Fibroblast of the aortic adventitia (primary cell): Measurements from ENCODE around the gene MCM8. TPM values are rescaled to one million over a fixed set of nuclear protein-coding genes. Genes with fewer than 3 reads are reported as not detected.

Experiments used
- DNase-seq: peaks from one replicate; pipeline ENCODE4 v3.0.0-alpha.2; 2010; ENCODE audit warnings: low read depth
- H3K4me3 ChIP-seq: 2 replicates; pipeline ENCODE4 v1.5.1; 2011; ENCODE audit warnings: low read depth, mild to moderate bottlenecking, control low read depth, low read length, moderate library complexity
- total RNA-seq: library from RNA; depleted of rRNA; stranded (reverse); fragments of >200 nt; gene quantifications from 2 replicates; pipeline ENCODE4 v1.2.3, GENCODE V29; 2012; ENCODE audit warnings: low replicate concordance
- TF ChIP-seq, protein P1 (sequence below): IDR thresholded peaks from 2 replicates; pipeline ENCODE4 v1.5.1; 2011; ENCODE audit warnings: mild to moderate bottlenecking, low read length, control low read depth, inconsistent platforms; ENCODE audit not compliant: insufficient read depth

Gene MCM8
- total RNA-seq, 1 donor, result 17.5 TPM

DNA sequence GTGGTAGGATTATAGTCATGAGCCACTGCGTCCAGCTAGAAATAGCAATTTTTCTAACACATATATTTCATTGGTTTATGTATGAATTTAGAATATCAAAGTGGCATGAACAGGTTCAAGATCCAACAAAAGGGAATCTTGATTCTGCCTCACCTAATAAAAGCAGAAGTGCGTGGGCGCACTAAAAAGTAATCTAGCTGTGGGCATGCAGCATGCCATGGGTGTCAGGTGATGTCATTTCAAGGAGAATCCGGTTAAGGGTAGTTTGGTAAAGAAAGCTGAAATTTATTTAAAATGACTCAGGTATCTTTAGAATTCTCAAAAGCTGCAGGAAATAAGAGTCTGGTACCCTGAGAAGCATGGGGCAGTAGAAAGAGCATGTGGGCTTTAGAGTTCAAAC lies 85.8 kb downstream of the MCM8 start:
- H3K4me3 ChIP-seq, result no peak overlapping the region
- DNase-seq, result no peak
- TF ChIP-seq, protein P1, sequence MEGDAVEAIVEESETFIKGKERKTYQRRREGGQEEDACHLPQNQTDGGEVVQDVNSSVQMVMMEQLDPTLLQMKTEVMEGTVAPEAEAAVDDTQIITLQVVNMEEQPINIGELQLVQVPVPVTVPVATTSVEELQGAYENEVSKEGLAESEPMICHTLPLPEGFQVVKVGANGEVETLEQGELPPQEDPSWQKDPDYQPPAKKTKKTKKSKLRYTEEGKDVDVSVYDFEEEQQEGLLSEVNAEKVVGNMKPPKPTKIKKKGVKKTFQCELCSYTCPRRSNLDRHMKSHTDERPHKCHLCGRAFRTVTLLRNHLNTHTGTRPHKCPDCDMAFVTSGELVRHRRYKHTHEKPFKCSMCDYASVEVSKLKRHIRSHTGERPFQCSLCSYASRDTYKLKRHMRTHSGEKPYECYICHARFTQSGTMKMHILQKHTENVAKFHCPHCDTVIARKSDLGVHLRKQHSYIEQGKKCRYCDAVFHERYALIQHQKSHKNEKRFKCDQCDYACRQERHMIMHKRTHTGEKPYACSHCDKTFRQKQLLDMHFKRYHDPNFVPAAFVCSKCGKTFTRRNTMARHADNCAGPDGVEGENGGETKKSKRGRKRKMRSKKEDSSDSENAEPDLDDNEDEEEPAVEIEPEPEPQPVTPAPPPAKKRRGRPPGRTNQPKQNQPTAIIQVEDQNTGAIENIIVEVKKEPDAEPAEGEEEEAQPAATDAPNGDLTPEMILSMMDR, result no peak

DNA sequence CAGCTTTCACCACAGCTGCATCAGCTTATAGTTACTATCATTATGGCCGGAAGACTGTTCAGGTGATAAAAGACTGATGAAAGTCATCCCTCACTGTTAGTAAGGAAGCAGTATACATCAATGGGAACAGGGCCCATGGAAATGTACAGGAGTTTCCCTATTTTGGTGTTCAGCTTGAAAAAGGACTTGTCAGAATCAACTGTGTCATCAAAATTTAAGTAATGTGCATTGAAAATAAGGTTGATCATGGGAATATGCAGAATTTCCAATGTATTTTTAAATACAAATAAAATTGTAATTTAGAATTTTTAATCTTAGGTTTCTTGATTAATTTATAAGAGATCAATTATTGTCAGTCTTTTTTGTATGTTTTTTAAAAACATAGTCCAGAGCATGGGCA lies 86.6 kb downstream of the MCM8 start:
- no peak overlapping the region for H3K4me3 ChIP-seq
- no peak for DNase-seq
- TF ChIP-seq, protein P1, result no peak

DNA sequence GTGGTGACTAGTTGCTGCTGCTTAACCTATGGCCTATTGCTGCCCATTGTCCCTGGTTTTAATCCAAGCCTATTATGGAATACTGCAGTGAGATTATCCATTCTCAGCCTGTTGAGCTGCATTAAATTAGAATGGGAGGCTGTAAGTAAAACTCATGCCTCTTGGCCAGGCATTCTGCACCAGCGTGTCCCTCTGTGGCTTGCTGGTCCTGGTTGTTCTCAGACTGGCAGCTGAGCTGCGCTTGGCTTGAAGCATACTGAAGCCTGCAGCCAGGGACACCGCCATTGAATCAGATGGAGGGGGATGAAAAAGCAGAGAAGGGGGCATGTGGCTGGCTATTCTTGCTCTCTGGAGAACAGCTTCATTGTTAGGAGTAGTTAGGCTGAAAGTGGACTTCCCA lies 87.8 kb downstream of the MCM8 start:
- TF ChIP-seq, protein P1, result no peak
- no peak overlapping the region for H3K4me3 ChIP-seq
- no peak for DNase-seq

DNA sequence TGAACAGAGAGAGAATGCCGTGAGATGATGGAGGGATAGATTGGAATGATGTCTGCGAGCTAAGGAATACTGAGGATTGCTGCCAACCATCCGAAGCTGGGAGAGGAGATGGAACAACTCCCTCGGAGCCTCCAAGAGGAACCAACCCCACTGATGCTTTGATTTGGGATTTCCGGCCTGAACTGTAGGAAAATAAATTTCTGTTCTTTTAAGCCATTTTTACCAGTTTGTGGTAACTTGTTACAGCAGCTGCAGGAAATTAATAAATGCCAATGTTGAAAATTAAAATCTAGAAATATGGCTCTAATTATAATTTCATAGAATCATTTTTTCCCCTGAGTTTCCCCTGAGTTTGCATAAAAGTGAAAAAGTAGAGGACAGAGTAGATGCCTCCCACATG lies 89.3 kb downstream of the MCM8 start:
- TF ChIP-seq, protein P1, result no peak
- H3K4me3 ChIP-seq, result no peak overlapping the region
- no peak for DNase-seq

DNA sequence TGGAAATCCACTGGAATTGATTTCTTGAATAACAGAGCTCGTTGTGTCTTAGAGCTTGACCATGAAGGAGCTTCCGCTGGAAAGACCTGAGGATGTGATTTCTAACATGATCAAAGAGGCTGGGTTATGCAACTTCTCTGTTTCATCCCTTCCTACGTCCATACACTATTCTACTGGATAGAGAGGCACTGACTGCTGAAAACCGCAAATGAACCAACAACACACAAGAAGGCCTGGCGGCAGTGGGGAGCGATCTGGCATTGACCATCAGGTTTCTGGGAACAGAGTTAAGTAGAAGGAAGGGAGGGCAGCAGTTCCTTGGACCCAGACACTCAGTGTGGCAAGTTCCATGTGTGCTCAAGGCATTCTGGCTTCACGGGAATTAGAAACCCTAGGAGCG lies 90.1 kb downstream of the MCM8 start:
- TF ChIP-seq, protein P1, result no peak
- no peak overlapping the region for H3K4me3 ChIP-seq
- no peak for DNase-seq

DNA sequence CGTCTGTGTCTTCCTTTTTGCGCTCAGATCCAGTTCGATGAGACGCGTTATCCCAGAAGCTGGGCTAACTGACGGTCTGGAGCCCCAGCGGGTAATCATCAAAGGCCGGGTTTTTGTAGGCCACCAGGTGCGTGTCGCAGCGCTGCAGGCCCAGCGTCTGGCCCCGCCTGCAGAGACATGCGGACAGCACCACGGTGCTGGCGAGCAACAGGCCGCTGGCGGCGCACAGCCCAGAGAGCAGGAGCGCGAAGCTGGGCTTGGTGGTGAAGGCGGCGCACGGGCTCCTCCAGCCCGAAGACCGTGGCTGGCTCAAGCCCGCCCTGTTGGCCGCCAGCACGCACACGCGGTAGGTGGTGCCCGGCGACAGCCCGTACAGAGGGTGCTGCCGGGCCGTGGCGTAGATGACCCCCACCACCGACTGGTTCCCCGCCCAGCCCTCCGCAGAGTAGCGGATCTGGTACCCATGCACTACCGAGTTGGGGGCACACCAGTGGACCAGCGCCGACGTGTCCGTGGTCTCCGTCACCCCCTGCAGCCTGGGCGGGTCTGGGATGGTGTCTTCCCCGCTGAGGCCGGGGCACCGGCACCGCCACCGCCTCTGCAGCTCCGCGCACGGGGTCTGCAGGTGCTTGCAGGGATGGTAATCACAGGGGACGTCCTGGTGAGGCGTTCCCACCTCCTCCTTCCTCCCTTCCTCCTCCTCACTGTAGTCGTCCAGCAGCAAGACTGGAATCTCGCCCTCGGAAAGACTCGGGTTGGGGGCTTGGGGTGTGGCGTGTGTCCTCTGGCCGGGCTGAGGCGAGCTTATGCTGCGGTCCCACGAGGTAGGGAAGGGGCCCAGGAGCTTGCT lies 90.7 kb downstream of the MCM8 start:
- H3K4me3 ChIP-seq, result no peak overlapping the region
- DNase-seq, result no peak
- TF ChIP-seq, protein P1, result no peak
